Effector CD4-positive, alpha-beta T cell (primary cell): ENCODE measurements around the gene NTHL1.
"Not testable (repeated sequence)": the region's sequence is repeated elsewhere in the genome, so short reads cannot be mapped to it uniquely, and the experiment has no call there.

Source experiments
- DNase-seq: peaks from one replicate; pipeline ENCODE4 v3.0.0-alpha.2; 2020

The NTHL1 gene

GRCh38 chr16:2027024-2028010 is 20.3 kb downstream of the NTHL1 start:
- DNase-seq: no peak

- peak; percentile 31 for DNase-seq
Observed at GRCh38 chr16:2026461-2027023, 21.1 kb downstream of the NTHL1 start, which contains the start of gene NHERF2. NHERF2 (plus strand) TSS chr16:2026902; CDS start chr16:2027006, 104 bp downstream.

GRCh38 chr16:2025878-2026460 is 21.7 kb downstream of the NTHL1 start:
- DNase-seq: no peak

- no peak for DNase-seq
Observed at GRCh38 chr16:2025251-2025650, 22.4 kb downstream of the NTHL1 start.

- DNase-seq: no peak
Observed at GRCh38 chr16:2024032-2024420, 23.6 kb downstream of the NTHL1 start.

GRCh38 chr16:2023092-2024031 is 24.3 kb downstream of the NTHL1 start:
- DNase-seq: peak; percentile 94

GRCh38 chr16:2022723-2023091 is 24.9 kb downstream of the NTHL1 start:
- no peak for DNase-seq

GRCh38 chr16:2019921-2020831 is 27.5 kb downstream of the NTHL1 start:
- DNase-seq: no peak

GRCh38 chr16:2019518-2019920 is 28.1 kb downstream of the NTHL1 start, which contains the start of gene NPW:
NPW (plus strand) TSS chr16:2019785.
- no peak for DNase-seq

GRCh38 chr16:2016407-2016922 is 31.2 kb downstream of the NTHL1 start:
- no peak for DNase-seq

GRCh38 chr16:2015947-2016208 is 31.8 kb downstream of the NTHL1 start:
- no peak for DNase-seq

GRCh38 chr16:2015117-2015946 is 32.3 kb downstream of the NTHL1 start:
- DNase-seq: no peak

- no peak for DNase-seq
Observed at GRCh38 chr16:2013527-2013926, 34.1 kb downstream of the NTHL1 start.

- DNase-seq: not testable (repeated sequence)
Observed at GRCh38 chr16:2011726-2012125, 35.9 kb downstream of the NTHL1 start.

- peak; percentile 74 for DNase-seq
Observed at GRCh38 chr16:2009791-2010510, 37.7 kb downstream of the NTHL1 start, which contains the start of gene ZNF598. ZNF598 (minus strand) TSS chr16:2009821.

- DNase-seq: no peak
Observed at GRCh38 chr16:2009164-2009711, 38.4 kb downstream of the NTHL1 start.

GRCh38 chr16:2008631-2009163 is 38.9 kb downstream of the NTHL1 start:
- peak; percentile 19 for DNase-seq

GRCh38 chr16:2008009-2008526 is 39.6 kb downstream of the NTHL1 start:
- no peak for DNase-seq
